SK-N-SH (cell line): Measurements from ENCODE around the gene SPECC1L. TPM values are rescaled to one million over a fixed set of nuclear protein-coding genes. Genes with fewer than 3 reads are reported as not detected.
A peak's percentile ranks its signal among the peaks of the same experiment; 100 is the strongest.

ENCODE experiments used
- CTCF ChIA-PET: fragments of 300-600, 350-600 bp; formaldehyde crosslinking; extraction: SDS; loops from one replicate; lab custom pipeline; 2021; lab: Yijun Ruan, JAX
- POLR2A ChIA-PET: fragments of 350-600 bp; sonication (Branson Sonifier 250); formaldehyde crosslinking; extraction: SDS; loops from one replicate; lab custom pipeline; 2020; ENCODE audit warnings: antibody characterized with exemption, inconsistent platforms; lab: Yijun Ruan, JAX
- DNase-seq: peaks from one replicate; pipeline ENCODE4 v3.0.0; 2012
- H2AFZ ChIP-seq: fragments of 200-600 bp; sonication (generic); 2 replicates; pipeline ENCODE4 v1.8.1; 2016; ENCODE audit warnings: antibody characterized with exemption, mild to moderate bottlenecking, low read depth
- H3F3A ChIP-seq: fragments of 200-600 bp; sonication (generic); replicated peaks from 2 replicates; pipeline ENCODE3; 2016; ENCODE audit warnings: antibody characterized with exemption, mild to moderate bottlenecking; ENCODE audit not compliant: insufficient read depth
- H3K27ac ChIP-seq, 2 experiments: fragments of 200-500 bp in 1 of 2; fragments of 200-600 bp in 1 of 2; sonication (Bioruptor generic) in 1 of 2; sonication (generic), shearing (Covaris generic) in 1 of 2; 2 replicates each; pipeline versions ENCODE4 v1.5.1 to v1.6.1; 2014 to 2016; ENCODE audit warnings: low read depth in 2 of 2, inconsistent platforms in 1 of 2, low read length in 1 of 2, mild to moderate bottlenecking in 1 of 2, mixed read lengths in 1 of 2
- H3K27me3 ChIP-seq: fragments of 200-600 bp; sonication (generic), shearing (Covaris generic); 2 replicates; pipeline ENCODE4 v1.6.1; 2016; ENCODE audit warnings: mixed run types; ENCODE audit not compliant: insufficient read depth
- H3K36me3 ChIP-seq, 2 experiments: fragments of 200-500 bp in 1 of 2; fragments of 200-600 bp in 1 of 2; sonication (Bioruptor generic) in 1 of 2; sonication (generic) in 1 of 2; replicated peaks in 1 of 2; 2 replicates each; pipeline versions ENCODE3 to v1.5.1; 2014 to 2016; ENCODE audit warnings: low read length in 1 of 2, mild to moderate bottlenecking in 1 of 2; ENCODE audit not compliant: insufficient read depth in 2 of 2, control insufficient read depth in 1 of 2
- H3K4me1 ChIP-seq, 2 experiments: fragments of 200-500 bp in 1 of 2; fragments of 200-600 bp in 1 of 2; sonication (Bioruptor generic) in 1 of 2; sonication (generic), shearing (Covaris generic) in 1 of 2; 2 replicates each; pipeline versions ENCODE4 v1.5.1 to v1.6.1; 2014 to 2016; ENCODE audit warnings: low read depth in 1 of 2, low read length in 1 of 2, mixed run types in 1 of 2; ENCODE audit not compliant: insufficient read depth in 2 of 2, control insufficient read depth in 1 of 2
- H3K4me2 ChIP-seq: fragments of 200-600 bp; sonication (generic), shearing (Covaris generic); 2 replicates; pipeline ENCODE4 v1.6.1; 2017; ENCODE audit warnings: mixed run types
- H3K4me3 ChIP-seq, 2 experiments: fragments of 200-500 bp in 1 of 2; fragments of 200-600 bp in 1 of 2; sonication (Bioruptor generic) in 1 of 2; sonication (generic), shearing (Covaris generic) in 1 of 2; 2 replicates each; pipeline versions ENCODE4 v1.5.1 to v1.8.1; 2014 to 2016; ENCODE audit warnings: low read depth in 2 of 2, inconsistent platforms in 1 of 2, low read length in 1 of 2, mild to moderate bottlenecking in 1 of 2, mixed read lengths in 1 of 2, moderate library complexity in 1 of 2
- H3K79me2 ChIP-seq: fragments of 200-600 bp; sonication (generic); 2 replicates; pipeline ENCODE4 v1.8.1; 2017; ENCODE audit warnings: mild to moderate bottlenecking; ENCODE audit not compliant: insufficient read depth
- H3K9ac ChIP-seq: fragments of 200-600 bp; sonication (generic); 2 replicates; pipeline ENCODE4 v1.6.1; 2017; ENCODE audit warnings: mixed run types
- H3K9me2 ChIP-seq: fragments of 200-600 bp; sonication (generic); 2 replicates; pipeline ENCODE4 v1.6.1; 2017; ENCODE audit warnings: mixed run types
- H3K9me3 ChIP-seq: fragments of 200-600 bp; sonication (generic); 2 replicates; pipeline ENCODE4 v1.6.1; 2017; ENCODE audit warnings: mixed run types, mild to moderate bottlenecking, moderate library complexity
- H4K20me1 ChIP-seq: fragments of 200-600 bp; sonication (generic); 2 replicates; pipeline ENCODE4 v1.6.1; 2017; ENCODE audit warnings: mild to moderate bottlenecking, mixed run types; ENCODE audit not compliant: insufficient read depth
- CHD2 ChIP-seq: fragments of 150-350 bp; IDR thresholded peaks from 2 replicates; pipeline ENCODE4 v1.6.1; 2018; ENCODE audit warnings: low read length; ENCODE audit not compliant: partially characterized antibody
- ELF1 ChIP-seq: IDR thresholded peaks from 2 replicates; pipeline ENCODE4 v1.4.0; 2012
- FOXM1 ChIP-seq: IDR thresholded peaks from 2 replicates; pipeline ENCODE4 v1.4.0; 2012; ENCODE audit warnings: low read depth, mild to moderate bottlenecking
- GABPA ChIP-seq: IDR thresholded peaks from 2 replicates; pipeline ENCODE4 v1.4.0; 2012; ENCODE audit warnings: low read depth, mild to moderate bottlenecking
- JUND ChIP-seq: IDR thresholded peaks from 2 replicates; pipeline ENCODE4 v1.4.0; 2012
- MAX ChIP-seq: IDR thresholded peaks from 2 replicates; pipeline ENCODE4 v1.4.0; 2012; ENCODE audit warnings: low read depth
- NFIC ChIP-seq: IDR thresholded peaks from 2 replicates; pipeline ENCODE4 v1.4.0; 2012; ENCODE audit warnings: borderline replicate concordance
- POLR2AphosphoS5 ChIP-seq: IDR thresholded peaks from 2 replicates; pipeline ENCODE4 v1.6.1; 2012; ENCODE audit warnings: low read depth, low read length
- RFX5 ChIP-seq: IDR thresholded peaks from 2 replicates; pipeline ENCODE4 v1.6.1; 2012; ENCODE audit warnings: mild to moderate bottlenecking, improper control_type of control experiment, low read length
- SIN3A ChIP-seq: IDR thresholded peaks from 2 replicates; pipeline ENCODE4 v1.6.1; 2012; ENCODE audit warnings: low read depth, mild to moderate bottlenecking, low read length, moderate library complexity, borderline replicate concordance
- SMC3 ChIP-seq: IDR thresholded peaks from 2 replicates; pipeline ENCODE4 v1.6.1; 2012; ENCODE audit warnings: low read depth, low read length, improper control_type of control experiment
- TAF1 ChIP-seq: IDR thresholded peaks from 2 replicates; pipeline ENCODE4 v1.6.1; 2012; ENCODE audit warnings: low read depth, mild to moderate bottlenecking, low read length, moderate library complexity, borderline replicate concordance
- TCF12 ChIP-seq: IDR thresholded peaks from 2 replicates; pipeline ENCODE4 v1.4.0; 2012
- USF2 ChIP-seq: fragments of 150-350 bp; IDR thresholded peaks from 2 replicates; pipeline ENCODE4 v1.6.1; 2017; ENCODE audit warnings: antibody characterized with exemption, low read length, low read depth, borderline replicate concordance
- YY1 ChIP-seq: IDR thresholded peaks from 2 replicates; pipeline ENCODE4 v1.4.0; 2012; ENCODE audit warnings: low read depth, mild to moderate bottlenecking
- ZBTB33 ChIP-seq: IDR thresholded peaks from 2 replicates; pipeline ENCODE4 v1.4.0; 2012; ENCODE audit warnings: low read depth, borderline replicate concordance
- WGBS: methylation state at CpG from one replicate; pipeline ENCODE4 v1.1.6; 2017; ENCODE audit warnings: low lambda C conversion rate; 5-methylcytosine and 5-hydroxymethylcytosine counted together
- polyA plus RNA-seq, 3 experiments: library from polyadenylated mRNA; depleted of rRNA; stranded (reverse); fragments of >200 nt; gene quantifications; 2 replicates each; pipeline ENCODE4 v1.2.3, GENCODE V29; 2012
- TF ChIP-seq, protein P1 (sequence below): IDR thresholded peaks from 2 replicates; pipeline ENCODE4 v1.4.0; 2012; ENCODE audit warnings: low read depth, borderline replicate concordance

SPECC1L gene
- polyA plus RNA-seq, 1 of the 3 experiments (the other 2 are of a cell fraction) = 22.9 TPM

- TF ChIP-seq ZBTB33 = no peak
- TF ChIP-seq TAF1 = no peak
These were observed 119.0 kb downstream of the SPECC1L start (continued) for GRCh38 chr22:24389680-24390079.

DNA sequence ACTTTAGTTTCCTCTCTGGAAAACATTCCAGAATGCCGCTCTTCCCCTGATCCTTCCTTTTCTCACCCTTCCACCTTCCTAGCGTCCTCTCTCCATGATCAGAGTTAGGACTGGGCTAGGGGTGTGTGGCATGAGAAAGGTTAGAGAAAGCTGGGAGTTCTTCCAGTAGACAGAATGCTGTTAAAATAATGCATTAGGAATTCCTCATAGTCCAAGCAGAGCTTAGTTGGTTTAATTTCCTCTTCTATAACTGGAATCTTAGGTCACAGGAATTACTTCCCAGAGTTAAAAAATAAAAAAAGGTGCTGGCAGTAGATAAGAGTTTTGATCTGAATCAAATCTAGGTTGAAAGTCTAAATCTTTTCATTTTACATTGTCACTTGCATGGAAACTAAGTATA lies 119.5 kb downstream of the SPECC1L start:
- H3K79me2 ChIP-seq = peaks cover 39% of the 10 kb centered on the region
- DNase-seq = no peak
- ChIA-PET POLR2A (no interaction called here), CTCF (interaction anchor here (1.3 to 2.4 kb wide), 3 partner anchors 10 to 201 kb away, joined by 3 to 7 read pairs (median 4); no protein-coding TSS in a partner anchor)
- H3K9me3 ChIP-seq = no peaks in the 10 kb centered on the region
- no peaks in the 10 kb centered on the region for H4K20me1 ChIP-seq
- no peak overlapping the region for H3K9ac ChIP-seq
- no peak overlapping the region for H2AFZ ChIP-seq
- no peaks in the 10 kb centered on the region for H3K27me3 ChIP-seq
- no peak for TF ChIP-seq ZBTB33
- H3K4me2 ChIP-seq = no peak overlapping the region
- peaks cover 6 to 25% of the 10 kb centered on the region in 2 experiments for H3K36me3 ChIP-seq
- no peaks in the 10 kb centered on the region for H3K9me2 ChIP-seq
- peaks cover 17 to 49% of the 10 kb centered on the region in 2 experiments for H3K4me1 ChIP-seq
- peak overlapping the region; percentile 10 to 99 for H3K27ac ChIP-seq
- 96% methylated on average over 2 of the region's 2 CpGs for WGBS
- H3K4me3 ChIP-seq = no peak overlapping the region
- H3F3A ChIP-seq = peaks cover 24% of the 10 kb centered on the region

- H3K4me1 ChIP-seq = peaks cover 17 to 49% of the 10 kb centered on the region in 2 experiments
- H3K27me3 ChIP-seq = no peaks in the 10 kb centered on the region
- 94% methylated on average over 7 of the region's 7 CpGs for WGBS
- peaks cover 20% of the 10 kb centered on the region for H3F3A ChIP-seq
- ChIA-PET CTCF (interaction anchor here (0.8 to 2.9 kb wide), 5 partner anchors 10 to 201 kb away, joined by 3 to 10 read pairs (median 6); no protein-coding TSS in a partner anchor), POLR2A (interaction anchor here (3.8 kb wide), 1 partner anchor 12 kb away, joined by 25 read pairs; no protein-coding TSS in a partner anchor)
- peak overlapping the region; percentile 10 to 99 for H3K27ac ChIP-seq
- no peak overlapping the region for H3K4me2 ChIP-seq
- no peaks in the 10 kb centered on the region for H3K9me3 ChIP-seq
- no peaks in the 10 kb centered on the region for H3K9me2 ChIP-seq
- no peak overlapping the region for H3K9ac ChIP-seq
- no peak overlapping the region for H2AFZ ChIP-seq
- no peak for TF ChIP-seq RFX5
- no peak for TF ChIP-seq SIN3A
- TF ChIP-seq GABPA = no peak
- TF ChIP-seq JUND = no peak
- no peak for TF ChIP-seq TCF12
- no peak for TF ChIP-seq POLR2AphosphoS5
- no peak for TF ChIP-seq SMC3
- no peak for TF ChIP-seq NFIC
- no peak for TF ChIP-seq USF2
- TF ChIP-seq YY1 = no peak
- TF ChIP-seq CHD2 = no peak
- no peak for TF ChIP-seq MAX
- no peak for TF ChIP-seq TAF1
- no peak for TF ChIP-seq FOXM1
- no peak for TF ChIP-seq ELF1
- TF ChIP-seq, protein P1, sequence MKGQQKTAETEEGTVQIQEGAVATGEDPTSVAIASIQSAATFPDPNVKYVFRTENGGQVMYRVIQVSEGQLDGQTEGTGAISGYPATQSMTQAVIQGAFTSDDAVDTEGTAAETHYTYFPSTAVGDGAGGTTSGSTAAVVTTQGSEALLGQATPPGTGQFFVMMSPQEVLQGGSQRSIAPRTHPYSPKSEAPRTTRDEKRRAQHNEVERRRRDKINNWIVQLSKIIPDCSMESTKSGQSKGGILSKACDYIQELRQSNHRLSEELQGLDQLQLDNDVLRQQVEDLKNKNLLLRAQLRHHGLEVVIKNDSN = no peak
- H3K36me3 ChIP-seq = peaks cover 6 to 23% of the 10 kb centered on the region in 2 experiments
- no peaks in the 10 kb centered on the region for H4K20me1 ChIP-seq
- no peak overlapping the region for H3K4me3 ChIP-seq
- DNase-seq = no peak
- H3K79me2 ChIP-seq = peaks cover 39% of the 10 kb centered on the region
These were observed 119.9 kb downstream of the SPECC1L start for GRCh38 chr22:24390576-24390975.
